Cerebellar cortex (tissue), 1 donor: ENCODE data around the gene ZNF140.

Experiments
- DNase-seq: peaks from one replicate; pipeline ENCODE4 v3.0.0-alpha.2; 2015; ENCODE audit warnings: low spot score

Gene ZNF140

DNA sequence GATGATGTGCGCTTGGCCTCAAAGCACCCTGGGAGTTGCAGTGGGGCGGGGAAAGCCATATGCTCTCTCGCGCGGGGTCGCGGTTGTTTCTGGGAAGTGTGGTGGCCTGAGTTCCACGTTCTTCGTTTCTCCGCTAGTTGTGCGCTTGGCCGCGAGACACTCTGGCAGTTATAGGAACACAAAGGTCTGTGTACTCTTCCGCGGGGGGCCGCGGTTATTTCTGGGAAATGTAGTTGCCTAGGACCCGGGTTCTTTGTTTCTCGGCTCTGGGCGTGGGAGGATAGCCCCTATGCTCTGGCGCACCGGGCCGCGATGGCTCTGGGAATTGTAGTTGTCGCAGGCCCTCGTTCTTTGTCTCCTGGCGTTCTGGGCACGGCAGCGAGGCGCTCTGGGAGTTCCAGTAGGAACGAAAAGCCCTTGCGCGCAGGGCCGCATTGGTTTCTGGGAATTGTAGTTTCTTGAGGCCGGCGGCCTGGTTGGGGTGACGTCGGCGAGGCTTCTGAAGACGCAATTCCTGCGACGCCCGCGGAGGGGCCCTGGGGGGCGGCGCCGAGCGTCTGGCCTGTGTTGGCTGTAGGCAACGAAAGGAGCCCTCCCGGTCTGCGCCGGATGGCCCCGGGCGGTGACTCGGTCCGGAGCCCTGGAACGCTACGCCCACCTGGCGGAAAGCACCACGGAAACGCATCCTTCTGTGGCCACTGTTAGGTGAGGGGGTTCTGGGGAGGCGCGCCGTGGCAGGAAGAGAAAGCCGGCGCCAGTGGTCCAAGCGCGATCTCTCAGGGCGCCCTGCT, at the start of gene ZNF140:
Gene ZNF140 (plus strand): TSS at position 556 of the 791 bp plus-strand sequence. CDS start 398 bp downstream, outside the sequence.
- DNase-seq, result peak; percentile 98

DNA sequence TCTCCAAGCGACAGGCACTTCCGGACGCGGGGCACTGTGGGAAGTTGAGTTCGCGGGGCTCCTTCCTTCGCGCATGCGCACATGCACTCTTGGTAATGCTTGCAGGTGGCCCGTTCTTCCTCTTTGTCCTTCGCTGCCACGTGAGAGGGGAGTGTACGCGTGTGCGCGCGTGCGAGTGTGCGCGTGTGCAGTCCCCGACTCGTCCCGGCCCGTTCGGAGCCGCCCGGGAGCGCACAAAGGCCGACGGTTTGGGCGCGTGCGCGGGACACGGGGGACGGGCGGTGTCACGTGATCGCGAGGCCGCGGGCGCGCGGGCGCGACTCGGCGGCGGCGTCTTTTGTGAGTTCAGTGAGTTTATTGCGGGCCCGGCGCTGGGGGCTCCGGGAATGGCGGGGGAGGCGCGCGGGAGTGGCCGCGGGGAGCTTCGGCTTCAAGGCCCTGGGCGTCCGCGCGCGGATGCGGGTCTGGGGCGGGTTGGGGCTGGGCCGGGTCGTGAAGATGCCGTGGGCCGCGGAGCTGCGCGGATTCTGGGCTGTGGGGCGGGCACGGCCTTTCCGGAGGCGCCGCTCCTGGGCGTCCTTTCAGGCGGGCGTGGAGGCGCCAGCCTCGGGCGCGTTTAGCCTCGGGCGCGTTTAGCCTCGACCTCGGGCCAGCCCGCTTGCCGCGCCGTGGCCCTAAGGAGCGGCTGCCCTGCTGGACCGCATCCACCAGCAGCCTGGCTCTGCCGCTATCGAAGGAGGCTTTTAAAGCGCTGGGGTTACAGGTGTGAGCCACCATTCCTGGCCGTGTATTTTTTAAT, 43.3 kb upstream of the ZNF140 start, which contains the start of gene ZNF84:
Gene ZNF84 (plus strand): TSS at position 303 of the 799 bp plus-strand sequence. CDS start 3,959 bp downstream, outside the sequence.
- DNase-seq, result peak; percentile 97

DNA sequence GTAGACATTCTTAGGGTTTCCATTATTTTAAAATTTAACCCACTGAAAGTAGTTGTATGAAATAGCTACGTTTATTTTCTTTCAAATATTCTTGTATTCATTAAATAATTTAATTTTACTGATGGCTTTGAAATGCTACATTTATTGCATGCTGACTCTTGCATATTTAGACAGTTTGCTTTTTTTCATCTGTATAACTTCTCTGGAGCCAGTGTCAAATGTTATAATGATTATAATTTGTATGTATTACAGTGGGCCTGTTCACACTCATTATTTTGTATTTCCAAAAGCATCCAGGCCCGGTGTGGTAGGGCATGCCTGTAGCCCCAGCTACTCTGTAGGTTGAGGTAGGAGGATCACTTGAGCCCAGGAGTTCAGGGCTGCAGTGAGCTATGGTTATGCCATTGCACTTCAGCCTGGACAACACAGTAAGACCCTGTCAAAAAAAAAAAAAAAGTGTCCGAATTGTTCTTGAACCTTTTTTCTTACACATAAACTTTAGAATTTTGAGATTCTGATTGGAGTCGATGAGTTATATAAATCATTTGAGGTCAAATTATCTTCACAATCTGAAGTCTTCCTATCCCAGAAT, 42.5 kb upstream of the ZNF140 start:
- DNase-seq, result no peak

DNA sequence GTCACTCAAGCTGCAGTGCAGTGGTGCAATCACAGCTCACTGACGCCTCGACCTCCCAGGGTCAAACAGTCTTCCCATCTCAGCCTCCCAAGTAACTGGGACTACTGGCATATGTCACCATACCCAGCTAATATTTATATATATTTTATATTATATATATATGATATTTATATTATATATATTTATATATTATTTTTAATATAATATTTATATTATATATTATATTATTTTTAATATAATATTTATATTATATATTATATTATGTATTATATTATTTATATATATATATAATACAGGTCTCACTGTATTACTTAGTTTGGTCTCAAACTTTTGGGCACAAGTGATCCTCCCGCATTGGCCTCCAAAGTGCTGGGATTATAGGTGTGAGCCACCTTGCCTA, 34.0 kb upstream of the ZNF140 start:
- DNase-seq, result no peak

DNA sequence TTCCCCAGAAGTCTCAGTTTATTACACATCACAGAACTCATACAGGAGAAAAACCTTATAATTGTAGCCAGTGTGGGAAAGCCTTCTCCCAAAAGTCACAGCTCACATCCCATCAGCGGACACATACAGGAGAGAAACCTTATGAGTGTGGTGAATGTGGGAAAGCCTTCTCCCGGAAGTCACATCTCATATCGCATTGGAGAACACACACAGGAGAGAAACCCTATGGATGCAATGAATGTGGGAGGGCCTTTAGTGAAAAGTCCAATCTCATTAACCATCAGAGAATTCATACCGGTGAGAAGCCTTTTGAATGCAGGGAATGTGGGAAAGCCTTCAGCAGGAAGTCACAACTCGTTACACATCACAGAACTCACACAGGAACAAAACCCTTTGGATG, 23.3 kb upstream of the ZNF140 start:
- DNase-seq, result no peak

DNA sequence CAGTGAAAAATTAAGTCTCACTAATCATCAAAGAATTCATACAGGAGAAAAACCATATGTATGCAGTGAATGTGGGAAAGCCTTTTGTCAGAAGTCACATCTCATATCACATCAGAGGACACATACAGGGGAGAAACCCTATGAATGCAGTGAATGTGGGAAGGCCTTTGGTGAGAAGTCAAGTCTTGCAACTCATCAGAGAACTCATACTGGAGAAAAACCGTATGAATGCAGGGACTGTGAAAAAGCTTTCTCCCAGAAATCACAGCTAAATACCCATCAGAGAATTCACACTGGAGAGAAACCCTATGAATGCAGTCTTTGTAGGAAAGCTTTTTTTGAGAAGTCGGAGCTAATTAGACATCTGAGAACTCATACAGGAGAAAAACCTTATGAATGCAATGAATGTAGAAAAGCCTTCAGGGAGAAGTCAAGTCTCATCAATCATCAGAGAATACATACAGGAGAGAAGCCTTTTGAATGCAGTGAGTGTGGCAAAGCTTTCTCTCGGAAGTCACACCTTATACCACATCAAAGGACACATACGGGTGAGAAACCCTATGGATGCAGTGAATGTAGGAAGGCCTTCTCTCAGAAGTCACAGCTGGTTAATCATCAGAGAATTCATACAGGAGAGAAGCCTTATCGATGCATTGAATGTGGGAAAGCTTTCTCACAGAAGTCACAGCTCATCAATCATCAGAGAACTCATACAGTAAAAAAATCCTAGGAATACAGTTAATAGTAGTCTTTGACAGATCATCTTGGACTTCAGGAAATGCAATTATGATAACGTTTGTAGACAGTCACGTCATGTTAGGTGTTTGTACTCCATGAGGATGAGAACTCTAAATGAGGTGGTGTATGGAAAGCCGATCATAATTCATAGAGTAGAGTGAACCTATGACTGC, 22.3 kb upstream of the ZNF140 start:
- DNase-seq, result peak; percentile 3

DNA sequence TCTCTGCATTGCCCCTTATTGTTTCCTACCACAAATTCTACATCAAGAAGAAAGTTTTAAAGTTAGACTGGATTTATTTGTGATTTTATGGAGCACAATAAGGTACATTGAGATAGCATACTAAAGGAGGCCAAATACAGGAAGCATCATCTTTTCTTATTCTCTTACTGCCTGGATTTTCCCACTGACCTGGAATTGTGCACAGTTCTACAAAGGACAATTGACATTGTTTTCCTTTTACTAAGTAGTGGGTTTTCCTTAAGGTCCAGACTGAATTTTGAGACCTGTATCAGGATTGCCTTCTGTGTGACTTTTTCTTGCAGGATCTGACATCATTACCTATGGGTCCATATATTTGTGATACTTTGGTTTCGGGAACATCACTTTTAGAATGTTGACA, 18.8 kb upstream of the ZNF140 start:
- no peak for DNase-seq

DNA sequence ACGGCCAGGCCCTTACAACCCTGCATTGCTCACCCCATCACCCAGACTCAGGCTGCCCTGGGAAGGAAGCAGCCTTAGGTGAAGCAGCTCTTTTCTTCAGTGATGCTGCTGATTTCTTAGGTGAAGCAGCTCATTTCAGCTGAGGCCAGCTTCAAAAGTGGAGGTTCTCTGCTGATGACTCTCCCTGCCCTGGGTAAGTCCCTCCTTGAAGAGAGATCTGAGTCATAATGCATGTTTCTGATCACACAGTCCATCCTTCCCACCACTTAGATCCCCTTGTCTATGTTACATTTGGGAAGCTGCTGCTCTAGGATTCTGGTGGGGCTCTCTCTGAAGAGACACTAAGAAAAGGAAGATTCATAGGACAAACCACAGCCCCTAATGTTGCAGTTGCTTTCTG, 17.2 kb upstream of the ZNF140 start:
- no peak for DNase-seq

DNA sequence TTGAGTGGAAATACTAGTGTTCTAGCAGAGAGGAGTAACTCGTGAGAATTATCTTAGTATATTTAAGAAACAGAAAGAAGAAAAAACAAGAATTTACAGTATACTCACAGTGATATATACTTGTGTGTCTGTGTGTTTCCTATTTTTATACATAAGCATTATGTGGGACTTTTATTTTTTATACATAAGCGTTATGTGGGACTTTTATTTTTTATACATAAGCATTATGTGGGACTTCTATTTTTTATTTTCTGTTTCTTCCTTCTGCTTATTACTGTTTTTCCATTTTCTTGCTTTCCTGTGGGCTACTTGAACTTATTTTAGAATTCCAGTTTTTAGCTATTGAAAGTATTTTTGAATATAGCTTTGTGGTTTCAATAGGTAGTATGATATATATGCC, 6.9 kb upstream of the ZNF140 start:
- DNase-seq, result no peak

DNA sequence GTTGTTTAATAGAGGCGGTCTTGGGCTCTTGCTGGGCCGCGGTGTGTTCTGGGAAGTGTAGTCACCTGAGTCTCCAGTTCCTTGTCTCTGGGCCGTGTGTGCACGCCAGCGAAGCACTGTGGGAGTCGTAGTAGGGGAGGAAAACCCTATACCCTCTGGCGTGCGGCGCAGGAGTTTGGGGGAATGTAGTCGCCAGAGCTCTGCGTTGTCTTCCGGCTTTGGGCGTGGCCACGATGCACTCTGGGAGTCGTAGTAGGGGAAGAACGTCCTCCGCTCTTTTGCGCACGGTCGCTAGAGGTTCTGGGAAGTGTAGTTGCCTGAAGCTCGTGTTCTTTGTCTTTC, 726 bp upstream of the ZNF140 start:
- DNase-seq, result peak; percentile 99

DNA sequence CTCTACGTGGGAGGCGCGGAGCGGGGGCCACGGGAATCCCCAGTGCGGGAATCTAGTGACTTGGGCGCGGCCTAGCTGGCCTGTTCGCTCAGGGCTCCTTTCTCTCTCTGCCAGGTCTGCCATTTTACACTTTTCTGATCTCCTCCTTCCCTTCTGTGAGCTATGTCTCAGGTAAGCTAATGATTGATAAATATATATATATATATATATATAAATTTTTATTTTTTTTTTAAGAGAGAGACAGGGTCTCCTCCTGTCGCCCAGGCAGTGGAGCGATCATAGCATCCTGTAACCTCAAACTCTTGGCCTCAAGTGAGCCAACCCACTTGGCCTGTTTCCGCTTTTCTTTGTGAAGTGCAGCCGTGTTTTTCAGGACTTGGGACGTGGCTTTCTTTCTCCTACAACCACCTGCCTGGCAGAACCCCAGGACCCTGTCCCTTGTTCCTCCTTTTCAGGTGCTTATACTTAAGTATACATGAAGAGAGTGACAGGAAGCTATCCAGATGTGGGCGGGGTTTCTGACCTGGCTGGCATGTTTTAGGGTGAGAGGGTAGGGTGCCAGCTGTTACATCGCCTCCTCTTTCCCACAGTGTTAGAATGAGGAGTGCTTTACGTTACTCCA, 547 bp downstream of the ZNF140 start:
- no peak for DNase-seq

DNA sequence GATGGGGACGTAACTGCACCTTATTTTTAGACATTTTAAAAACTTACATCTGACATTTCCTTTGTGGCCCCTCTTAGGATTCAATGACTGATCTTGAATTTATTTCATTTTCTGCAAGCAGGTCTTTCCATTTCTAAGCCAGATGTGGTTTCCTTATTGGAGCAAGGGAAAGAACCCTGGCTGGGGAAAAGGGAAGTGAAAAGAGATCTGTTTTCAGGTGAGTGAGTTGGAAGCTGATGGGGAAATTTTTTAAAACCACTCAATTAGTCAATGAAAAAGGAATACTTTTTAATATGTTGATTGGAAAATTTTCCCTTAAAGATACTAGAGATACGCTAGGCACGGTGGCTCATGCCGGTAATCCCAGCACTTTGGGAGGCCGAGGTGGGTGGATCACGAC, 2.6 kb downstream of the ZNF140 start:
- no peak for DNase-seq

DNA sequence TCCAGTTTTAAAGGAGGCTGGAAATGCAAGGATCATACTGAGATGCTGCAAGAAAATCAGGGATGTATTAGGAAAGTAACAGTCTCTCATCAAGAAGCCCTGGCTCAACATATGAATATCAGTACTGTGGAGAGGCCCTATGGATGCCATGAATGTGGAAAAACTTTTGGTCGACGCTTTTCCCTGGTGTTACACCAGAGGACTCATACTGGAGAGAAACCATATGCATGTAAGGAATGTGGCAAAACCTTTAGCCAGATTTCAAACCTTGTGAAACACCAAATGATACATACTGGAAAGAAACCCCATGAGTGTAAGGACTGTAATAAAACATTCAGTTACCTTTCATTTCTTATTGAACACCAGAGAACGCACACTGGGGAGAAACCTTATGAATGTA, 24.9 kb downstream of the ZNF140 start:
- no peak for DNase-seq

DNA sequence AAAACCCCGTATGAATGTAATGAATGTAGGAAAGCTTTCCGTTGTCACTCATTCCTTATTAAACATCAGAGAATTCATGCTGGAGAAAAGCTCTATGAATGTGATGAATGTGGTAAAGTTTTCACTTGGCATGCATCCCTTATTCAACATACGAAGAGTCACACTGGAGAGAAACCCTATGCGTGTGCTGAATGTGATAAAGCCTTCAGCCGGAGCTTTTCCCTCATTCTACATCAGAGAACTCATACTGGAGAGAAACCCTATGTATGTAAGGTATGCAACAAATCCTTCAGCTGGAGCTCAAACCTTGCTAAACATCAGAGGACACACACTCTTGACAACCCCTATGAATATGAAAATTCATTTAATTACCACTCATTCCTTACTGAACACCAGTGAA, 25.5 kb downstream of the ZNF140 start:
- DNase-seq, result no peak

DNA sequence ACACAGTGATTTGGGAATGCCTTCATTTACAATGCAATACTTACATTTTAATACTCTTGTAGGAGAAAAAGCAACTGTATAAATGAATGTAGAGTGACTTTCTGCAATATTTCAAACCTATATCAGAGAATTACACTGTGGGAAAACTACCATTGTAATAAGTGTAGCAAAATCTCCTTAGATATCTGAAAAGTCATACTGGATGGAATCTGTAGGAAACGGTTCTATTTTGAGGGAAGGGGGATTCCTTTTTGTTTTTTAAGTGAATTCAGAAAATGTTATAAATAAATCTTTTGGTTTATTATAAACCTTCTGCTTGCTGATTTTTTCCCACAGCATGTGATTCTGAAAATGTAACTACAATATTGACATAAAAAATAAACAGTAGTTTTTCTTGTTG, 26.4 kb downstream of the ZNF140 start:
- no peak for DNase-seq

DNA sequence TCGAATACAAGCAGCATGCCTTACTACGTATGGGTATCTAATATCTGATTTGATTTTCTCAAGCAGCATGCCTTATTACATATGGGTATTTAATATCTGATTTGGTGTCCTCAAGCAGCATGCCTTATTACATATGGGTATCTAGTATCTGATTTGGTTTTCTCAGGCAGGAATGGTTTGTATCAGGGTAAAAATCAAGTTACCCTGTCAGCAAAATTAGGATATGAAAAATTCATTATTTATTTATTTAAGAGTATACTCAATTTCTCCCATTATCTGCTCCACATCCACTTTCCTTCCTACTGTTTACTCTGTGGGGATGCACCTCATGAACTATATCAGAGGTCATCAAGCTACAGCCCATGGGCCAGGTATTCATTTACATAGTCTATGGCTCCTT, 27.4 kb downstream of the ZNF140 start:
- no peak for DNase-seq

DNA sequence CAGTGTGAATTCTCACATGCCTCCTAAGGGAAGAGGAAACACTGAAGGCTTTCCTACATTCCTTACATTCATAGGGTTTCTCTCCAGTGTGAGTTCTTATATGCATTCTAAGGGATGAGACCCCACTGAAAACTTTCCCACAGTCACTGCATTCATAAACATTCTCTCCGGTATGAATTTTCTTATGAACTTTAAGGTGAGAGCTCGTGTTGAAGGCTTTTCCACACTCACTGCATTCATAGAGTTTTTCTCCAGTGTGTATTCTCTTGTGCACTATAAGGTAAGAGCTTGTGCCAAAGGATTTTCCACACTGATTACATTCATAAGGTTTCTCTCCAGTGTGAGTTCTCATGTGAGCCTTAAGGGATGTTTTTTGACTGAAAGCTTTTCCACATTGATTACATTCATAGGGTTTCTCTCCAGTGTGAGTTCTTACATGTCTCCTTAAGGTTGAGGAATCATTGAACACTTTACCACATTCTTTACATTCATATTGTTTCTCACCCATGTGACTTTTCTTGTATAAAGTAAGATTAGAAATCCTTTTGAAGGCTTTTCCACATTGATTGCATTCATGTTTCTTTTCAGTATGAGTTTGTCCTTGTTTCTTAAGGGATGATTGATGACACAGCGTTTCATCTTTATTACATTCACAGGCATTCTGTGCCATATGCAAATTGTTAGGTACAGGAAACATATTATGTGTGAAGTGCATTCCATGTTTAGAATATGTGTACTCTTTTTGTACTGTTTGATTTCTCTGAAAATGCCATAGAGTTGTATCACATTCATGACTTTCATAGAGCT, 39.9 kb downstream of the ZNF140 start:
- DNase-seq, result no peak

DNA sequence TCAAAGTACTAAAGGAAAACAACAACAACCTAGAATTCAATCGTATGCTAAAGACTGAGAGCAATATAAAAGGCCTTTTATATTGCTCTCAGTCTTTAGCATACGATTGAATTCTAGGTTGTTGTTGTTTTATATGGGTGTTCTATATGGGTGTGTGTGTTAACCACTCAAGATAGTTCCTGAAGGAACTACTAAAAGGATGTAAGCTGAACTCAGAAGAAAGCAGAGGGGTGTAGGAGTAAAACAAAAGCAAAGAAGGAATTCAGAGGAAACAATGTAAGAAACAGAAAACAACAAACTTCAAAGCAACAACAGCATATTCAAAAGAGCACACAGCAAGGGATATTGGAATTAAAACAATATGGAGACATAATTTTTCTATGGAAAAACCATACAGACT, 44.0 kb downstream of the ZNF140 start:
- DNase-seq, result no peak

DNA sequence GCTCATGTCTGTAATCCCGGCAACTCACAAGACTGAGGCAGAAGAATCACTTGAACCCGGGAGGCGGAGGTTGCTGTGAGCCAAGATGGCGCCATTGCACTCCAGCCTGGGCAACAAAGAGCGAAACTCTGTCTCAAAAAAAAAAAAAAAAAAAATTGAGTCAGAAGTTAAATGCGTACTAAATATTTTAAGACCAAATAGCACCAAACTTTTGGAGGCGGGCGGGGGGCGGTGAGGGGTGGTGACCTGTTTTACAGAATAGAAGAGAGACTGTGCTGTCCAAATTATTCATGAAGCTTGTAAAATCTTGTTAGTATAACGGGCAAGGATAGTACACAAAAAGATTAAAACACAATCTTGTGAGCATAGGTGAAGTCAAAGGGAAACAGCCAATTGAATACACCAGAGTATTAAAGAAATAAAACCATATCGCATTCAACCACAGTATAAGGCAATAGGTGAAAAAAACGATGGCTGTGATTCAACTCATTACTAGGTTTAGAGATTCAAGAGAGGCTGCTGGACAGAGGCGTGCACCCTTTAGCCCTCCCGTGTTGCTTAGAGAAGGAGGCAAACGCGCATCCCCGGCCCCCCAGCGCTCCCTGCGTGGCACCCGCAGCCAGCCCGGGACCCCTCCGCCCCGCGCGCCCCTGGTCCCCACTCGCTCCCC, 48.8 kb downstream of the ZNF140 start:
- no peak for DNase-seq
